SU-DHL-6 (cell line): ENCODE data around the gene MPZL1.

ENCODE experiments used
- EZH2phosphoT487 ChIP-seq: fragments of 200-600 bp; sonication (generic), shearing (Covaris generic); conservative IDR thresholded peaks from 2 replicates; pipeline ENCODE4 v1.6.1; 2018; ENCODE audit warnings: mild to moderate bottlenecking, antibody characterized with exemption, low read length, moderate library complexity, mixed read lengths
- TF ChIP-seq, protein P1 (sequence below): fragments of 200-600 bp; sonication (generic); IDR thresholded peaks from one replicate; pipeline ENCODE4 v1.5.1; 2017; ENCODE audit warnings: antibody characterized with exemption, mild to moderate bottlenecking, low read length, moderate library complexity; ENCODE audit not compliant: insufficient read depth, poor library complexity, severe bottlenecking

DNA sequence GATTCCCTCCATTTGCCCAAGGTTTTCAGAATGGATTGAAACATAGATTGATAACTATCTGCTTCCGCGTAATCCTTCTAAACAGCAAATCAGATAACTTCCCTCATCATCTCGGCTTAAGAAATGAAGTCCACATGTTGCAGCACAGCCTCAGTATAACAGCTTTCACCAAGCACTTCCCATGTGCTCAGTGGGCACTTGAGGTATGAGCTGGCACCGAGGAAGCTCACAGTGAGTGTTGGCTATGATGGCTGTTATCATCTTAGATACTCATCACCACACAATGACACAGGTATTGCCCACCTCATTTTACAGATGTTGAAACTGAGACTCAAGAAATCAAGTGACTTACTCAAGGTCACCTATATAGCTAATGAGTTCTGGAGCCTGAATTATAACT lies 48.5 kb upstream of the MPZL1 start:
- TF ChIP-seq, protein P1, sequence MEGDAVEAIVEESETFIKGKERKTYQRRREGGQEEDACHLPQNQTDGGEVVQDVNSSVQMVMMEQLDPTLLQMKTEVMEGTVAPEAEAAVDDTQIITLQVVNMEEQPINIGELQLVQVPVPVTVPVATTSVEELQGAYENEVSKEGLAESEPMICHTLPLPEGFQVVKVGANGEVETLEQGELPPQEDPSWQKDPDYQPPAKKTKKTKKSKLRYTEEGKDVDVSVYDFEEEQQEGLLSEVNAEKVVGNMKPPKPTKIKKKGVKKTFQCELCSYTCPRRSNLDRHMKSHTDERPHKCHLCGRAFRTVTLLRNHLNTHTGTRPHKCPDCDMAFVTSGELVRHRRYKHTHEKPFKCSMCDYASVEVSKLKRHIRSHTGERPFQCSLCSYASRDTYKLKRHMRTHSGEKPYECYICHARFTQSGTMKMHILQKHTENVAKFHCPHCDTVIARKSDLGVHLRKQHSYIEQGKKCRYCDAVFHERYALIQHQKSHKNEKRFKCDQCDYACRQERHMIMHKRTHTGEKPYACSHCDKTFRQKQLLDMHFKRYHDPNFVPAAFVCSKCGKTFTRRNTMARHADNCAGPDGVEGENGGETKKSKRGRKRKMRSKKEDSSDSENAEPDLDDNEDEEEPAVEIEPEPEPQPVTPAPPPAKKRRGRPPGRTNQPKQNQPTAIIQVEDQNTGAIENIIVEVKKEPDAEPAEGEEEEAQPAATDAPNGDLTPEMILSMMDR = no peak
- TF ChIP-seq EZH2phosphoT487 = no peak
